ENCODE results near the gene IER5L.
A peak's percentile ranks its signal among the peaks of the same experiment; 100 is the strongest.
"Not testable (repeated sequence)": the region's sequence is repeated elsewhere in the genome, so short reads cannot be mapped to it uniquely, and the experiment has no call there.

Gene IER5L

DNA sequence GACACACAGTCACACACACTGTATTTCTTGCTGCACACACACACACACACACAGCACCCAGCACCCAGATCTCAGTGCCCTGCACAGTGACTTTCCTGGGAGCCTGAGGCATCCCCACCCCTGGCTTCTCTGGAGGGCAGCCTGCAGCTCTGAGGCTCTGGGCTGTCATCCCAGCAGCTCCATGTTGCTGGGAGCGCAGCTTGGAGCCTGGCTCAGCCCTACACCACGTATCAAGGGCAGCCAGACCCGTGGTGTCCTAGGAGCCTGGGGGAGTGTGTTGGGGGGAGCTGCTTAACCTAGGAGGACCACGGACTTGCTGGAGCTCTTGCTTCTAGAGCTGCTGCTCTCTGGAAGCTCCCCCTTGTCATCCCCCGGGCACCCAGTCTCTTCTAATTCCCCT, 5.2 kb downstream of the IER5L start:
- H3K9ac ChIP-seq (ENCODE audit: low read depth, low read length), result no peak overlapping the region
- H3K36me3 ChIP-seq (ENCODE audit: control insufficient read depth, insufficient read depth, low read length), result no peaks in the 10 kb centered on the region
- peaks cover 65% of the 10 kb centered on the region for H3K27me3 ChIP-seq (ENCODE audit: control insufficient read depth, insufficient read depth, low read length)

DNA sequence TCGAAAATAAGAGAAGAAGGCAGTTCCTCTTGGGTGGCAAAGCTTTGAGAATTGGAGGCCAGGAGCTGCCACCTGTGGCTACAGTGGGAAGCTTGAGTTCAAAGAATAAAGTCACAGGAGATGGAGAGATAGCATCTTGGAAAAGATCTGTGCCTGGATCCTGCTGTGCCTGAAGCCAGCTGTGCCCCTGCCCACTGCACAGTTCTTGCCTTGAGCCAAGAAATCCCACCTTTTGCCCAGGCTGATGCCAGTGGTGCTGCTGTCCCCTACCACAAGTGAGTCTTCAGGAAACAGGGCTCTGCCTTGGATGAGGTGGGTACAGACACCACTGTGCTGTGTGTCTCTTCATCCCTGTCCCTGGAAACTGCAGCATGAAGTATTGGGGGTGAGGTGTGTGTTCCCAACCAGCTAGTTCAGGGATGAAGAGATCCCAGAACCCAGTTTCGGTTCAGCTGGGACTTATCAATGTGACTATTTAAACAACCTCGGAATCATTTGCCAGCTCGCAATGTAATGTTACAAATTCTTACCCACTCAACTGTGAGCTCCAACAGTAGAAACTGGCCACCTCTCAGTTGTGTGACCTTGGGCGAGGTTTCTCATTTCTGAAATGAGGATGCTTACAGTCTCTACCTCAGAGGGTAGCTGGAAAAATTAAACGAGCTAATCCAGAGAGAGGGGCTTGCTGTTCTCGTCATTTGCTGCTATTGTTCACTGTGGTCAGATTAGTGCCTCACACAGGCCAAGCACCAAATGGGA, 5.9 kb downstream of the IER5L start:
- Histone ChIP-seq H3K4me1 (ENCODE audit: control insufficient read depth, insufficient read depth, low read length) (peaks cover 16% of the 10 kb centered on the region), H3K4me3 (ENCODE audit: low read depth, low read length) (no peak overlapping the region), H3K27ac (ENCODE audit: low read depth, low read length) (no peak overlapping the region), H3K27me3 (ENCODE audit: control insufficient read depth, insufficient read depth, low read length) (peaks cover 61% of the 10 kb centered on the region), H3K9me3 (ENCODE audit: control insufficient read depth, insufficient read depth, low read length) (no peaks in the 10 kb centered on the region), H3K36me3 (ENCODE audit: control insufficient read depth, insufficient read depth, low read length) (no peaks in the 10 kb centered on the region), H3K9ac (ENCODE audit: low read depth, low read length) (no peak overlapping the region)

More for the DNA sequence above, 5.2 kb downstream of the IER5L start:
- H3K27ac ChIP-seq (ENCODE audit: low read depth, low read length), result no peak overlapping the region
- H3K9me3 ChIP-seq (ENCODE audit: control insufficient read depth, insufficient read depth, low read length), result no peaks in the 10 kb centered on the region
- H3K4me3 ChIP-seq (ENCODE audit: low read depth, low read length), result no peak overlapping the region
- peaks cover 11% of the 10 kb centered on the region for H3K4me1 ChIP-seq (ENCODE audit: control insufficient read depth, insufficient read depth, low read length)

DNA sequence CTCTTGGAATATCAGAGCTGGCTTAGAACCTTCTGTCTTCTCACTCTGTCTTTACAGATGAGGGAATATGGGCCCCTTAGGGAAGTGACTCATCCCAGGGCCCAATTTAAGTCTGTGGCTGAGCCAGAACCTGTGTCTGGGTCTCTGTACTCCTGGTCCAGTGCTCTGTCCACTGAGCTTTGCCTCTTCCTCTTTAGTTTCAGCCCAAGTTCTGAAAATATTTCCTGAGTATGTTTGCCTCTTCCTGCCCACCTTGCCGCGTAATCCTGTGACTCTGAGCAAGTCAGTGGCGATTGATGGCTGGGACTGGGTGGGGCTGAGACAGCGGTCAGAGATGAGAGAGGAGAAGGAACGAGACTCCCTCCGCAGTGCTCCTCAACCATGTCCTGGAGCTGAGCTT, 7.8 kb downstream of the IER5L start:
- Histone ChIP-seq H3K36me3 (ENCODE audit: control insufficient read depth, insufficient read depth, low read length) (no peaks in the 10 kb centered on the region), H3K9me3 (ENCODE audit: control insufficient read depth, insufficient read depth, low read length) (no peaks in the 10 kb centered on the region), H3K27ac (ENCODE audit: low read depth, low read length) (no peak overlapping the region), H3K4me1 (ENCODE audit: control insufficient read depth, insufficient read depth, low read length) (peaks cover 19% of the 10 kb centered on the region), H3K27me3 (ENCODE audit: control insufficient read depth, insufficient read depth, low read length) (peaks cover 42% of the 10 kb centered on the region), H3K4me3 (ENCODE audit: low read depth, low read length) (no peak overlapping the region), H3K9ac (ENCODE audit: low read depth, low read length) (no peak overlapping the region)

DNA sequence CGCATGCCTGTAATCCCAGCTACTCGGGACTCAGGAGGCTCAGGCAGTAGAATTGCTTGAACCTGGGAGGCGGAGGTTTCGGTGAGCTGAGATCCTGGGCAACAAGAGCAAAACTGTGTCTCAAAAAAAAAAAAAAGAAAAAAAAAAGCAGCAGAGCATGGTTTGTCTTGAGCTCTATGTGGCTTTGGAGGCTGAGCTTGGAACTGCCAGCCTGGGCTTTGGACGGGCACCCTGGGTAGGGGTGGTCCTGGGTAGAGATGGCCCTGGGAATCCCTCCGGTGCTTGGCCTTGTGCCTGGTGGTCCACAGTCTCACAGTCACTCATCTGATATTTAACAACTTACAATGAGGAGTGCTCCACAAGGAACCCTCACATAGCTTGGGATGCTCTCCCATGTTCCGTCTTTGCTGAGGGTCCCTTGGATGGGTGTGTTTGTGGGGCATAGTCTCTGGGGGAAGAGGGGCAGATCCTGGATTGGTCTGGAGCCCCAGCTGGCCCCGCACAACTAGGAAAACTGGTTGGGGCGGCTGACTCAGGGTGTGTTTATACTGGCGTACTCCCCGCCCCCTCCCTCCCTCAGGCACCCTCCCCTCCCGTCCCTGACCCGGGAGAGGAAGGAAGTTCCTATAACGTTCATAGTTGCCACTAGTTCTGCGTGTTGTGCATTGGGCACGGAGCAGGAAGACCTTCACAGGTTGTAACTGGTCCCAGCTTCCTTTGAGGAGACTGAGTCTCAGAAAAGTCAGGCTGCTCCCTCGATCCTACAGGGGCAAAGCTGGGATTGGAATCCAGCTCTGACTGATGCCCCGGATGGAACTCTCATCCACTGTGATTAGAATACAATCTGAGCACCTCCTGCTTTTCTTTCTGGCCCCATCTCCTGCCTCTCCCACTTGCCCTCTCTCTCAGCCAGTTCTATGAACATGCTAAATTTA, 11.2 kb downstream of the IER5L start:
- peaks cover 10% of the 10 kb centered on the region for H3K27me3 ChIP-seq (ENCODE audit: control insufficient read depth, insufficient read depth, low read length)
- peak overlapping the region; percentile 8; the same call in 1 of the 2 replicates for H3K4me3 ChIP-seq (ENCODE audit: low read depth, low read length)
- H3K4me1 ChIP-seq (ENCODE audit: control insufficient read depth, insufficient read depth, low read length), result peaks cover 19% of the 10 kb centered on the region
- H3K9me3 ChIP-seq (ENCODE audit: control insufficient read depth, insufficient read depth, low read length), result no peaks in the 10 kb centered on the region
- H3K36me3 ChIP-seq (ENCODE audit: control insufficient read depth, insufficient read depth, low read length), result no peaks in the 10 kb centered on the region
- no peak overlapping the region for H3K9ac ChIP-seq (ENCODE audit: low read depth, low read length)
- H3K27ac ChIP-seq (ENCODE audit: low read depth, low read length), result peak overlapping the region; percentile 34

DNA sequence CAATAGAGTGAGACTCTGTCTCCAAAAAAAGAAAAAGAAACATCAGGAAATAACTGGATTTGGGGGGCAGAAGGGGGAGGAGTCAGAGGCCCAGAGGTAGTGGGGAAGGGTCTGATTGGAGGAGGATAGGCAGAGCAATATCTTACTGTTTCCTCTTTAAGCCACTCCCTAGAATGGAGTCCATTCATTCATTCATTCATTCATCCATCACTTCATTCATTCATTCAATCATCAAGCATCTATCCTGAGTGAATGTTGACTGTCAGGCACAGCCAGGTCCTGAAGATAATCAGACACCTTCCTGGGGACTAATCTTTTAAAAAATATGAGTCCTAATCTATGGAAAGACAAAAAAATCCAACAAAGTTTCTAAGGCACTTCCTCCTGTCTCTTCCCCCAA, 12.9 kb downstream of the IER5L start:
- no peak overlapping the region for H3K9ac ChIP-seq (ENCODE audit: low read depth, low read length)
- no peaks in the 10 kb centered on the region; the same call in 1 of the 2 replicates for H3K27me3 ChIP-seq (ENCODE audit: control insufficient read depth, insufficient read depth, low read length)
- H3K9me3 ChIP-seq (ENCODE audit: control insufficient read depth, insufficient read depth, low read length), result no peaks in the 10 kb centered on the region
- no peak overlapping the region for H3K27ac ChIP-seq (ENCODE audit: low read depth, low read length)
- peaks cover 19% of the 10 kb centered on the region for H3K4me1 ChIP-seq (ENCODE audit: control insufficient read depth, insufficient read depth, low read length)
- H3K4me3 ChIP-seq (ENCODE audit: low read depth, low read length), result no peak overlapping the region
- no peaks in the 10 kb centered on the region for H3K36me3 ChIP-seq (ENCODE audit: control insufficient read depth, insufficient read depth, low read length)

DNA sequence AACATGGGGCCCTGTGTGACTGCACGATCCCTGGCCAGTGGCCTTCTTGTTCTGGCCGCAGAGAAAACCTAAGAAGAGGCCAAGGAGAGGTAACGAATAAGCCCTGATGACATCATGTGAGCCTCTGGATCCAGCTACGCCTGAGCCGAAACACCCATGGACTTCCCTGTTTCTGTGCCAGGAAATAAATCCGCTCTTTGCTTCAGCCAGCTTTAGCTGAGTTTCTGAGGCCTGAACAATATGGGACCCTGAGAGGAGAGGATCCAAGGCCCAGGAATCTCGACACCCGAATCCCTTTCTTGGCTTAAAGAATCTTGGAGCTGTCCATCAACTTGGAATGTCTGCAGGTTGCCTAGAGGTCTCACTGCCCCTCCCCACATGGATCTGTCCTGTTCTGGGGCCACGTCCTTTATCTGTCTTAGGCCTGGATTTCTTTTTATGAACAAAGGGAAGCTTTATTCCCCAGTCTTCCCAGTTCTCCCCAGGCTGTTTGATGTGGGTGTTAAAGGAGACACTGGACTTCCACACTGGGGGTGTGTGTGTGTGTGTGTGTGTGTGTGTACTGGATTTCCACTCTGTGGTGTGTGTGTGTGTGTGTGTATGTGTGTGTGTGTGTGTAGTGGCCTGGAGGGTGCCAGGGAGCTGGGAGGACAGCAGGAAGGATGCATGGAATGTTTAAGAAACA, 13.7 kb downstream of the IER5L start:
- no peak overlapping the region for H3K9ac ChIP-seq (ENCODE audit: low read depth, low read length)
- H3K27ac ChIP-seq (ENCODE audit: low read depth, low read length), result no peak overlapping the region

DNA sequence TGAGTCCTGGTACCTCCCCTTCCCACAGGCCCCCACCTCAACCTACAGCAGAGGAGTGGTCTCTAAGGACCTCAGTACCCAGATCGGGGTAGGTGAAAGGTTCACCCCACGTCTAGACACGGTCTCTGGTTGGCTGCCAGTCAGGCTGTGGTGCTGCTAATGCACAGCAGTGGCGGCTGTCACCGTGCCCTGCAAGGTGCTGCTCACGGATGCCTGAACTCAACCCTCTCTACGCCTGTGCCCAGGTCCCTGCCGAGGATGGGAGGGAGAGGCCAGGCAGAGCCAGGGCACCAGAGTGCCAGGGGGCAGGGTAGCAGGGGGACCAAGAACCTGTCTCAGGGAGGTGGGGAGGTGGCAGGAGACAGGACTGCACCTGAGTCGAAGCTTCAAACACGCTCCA, 14.3 kb downstream of the IER5L start:
- H3K4me1 ChIP-seq (ENCODE audit: control insufficient read depth, insufficient read depth, low read length), result peaks cover 19% of the 10 kb centered on the region
- no peak overlapping the region for H3K9ac ChIP-seq (ENCODE audit: low read depth, low read length)
- no peak overlapping the region for H3K27ac ChIP-seq (ENCODE audit: low read depth, low read length)
- H3K4me3 ChIP-seq (ENCODE audit: low read depth, low read length), result no peak overlapping the region
- H3K27me3 ChIP-seq (ENCODE audit: control insufficient read depth, insufficient read depth, low read length), result no peaks in the 10 kb centered on the region
- no peaks in the 10 kb centered on the region for H3K36me3 ChIP-seq (ENCODE audit: control insufficient read depth, insufficient read depth, low read length)
- no peaks in the 10 kb centered on the region for H3K9me3 ChIP-seq (ENCODE audit: control insufficient read depth, insufficient read depth, low read length)

More for the DNA sequence above, 13.7 kb downstream of the IER5L start:
- H3K27me3 ChIP-seq (ENCODE audit: control insufficient read depth, insufficient read depth, low read length), result no peaks in the 10 kb centered on the region
- H3K4me3 ChIP-seq (ENCODE audit: low read depth, low read length), result no peak overlapping the region
- H3K4me1 ChIP-seq (ENCODE audit: control insufficient read depth, insufficient read depth, low read length), result peaks cover 19% of the 10 kb centered on the region
- no peaks in the 10 kb centered on the region for H3K36me3 ChIP-seq (ENCODE audit: control insufficient read depth, insufficient read depth, low read length)
- no peaks in the 10 kb centered on the region for H3K9me3 ChIP-seq (ENCODE audit: control insufficient read depth, insufficient read depth, low read length)

DNA sequence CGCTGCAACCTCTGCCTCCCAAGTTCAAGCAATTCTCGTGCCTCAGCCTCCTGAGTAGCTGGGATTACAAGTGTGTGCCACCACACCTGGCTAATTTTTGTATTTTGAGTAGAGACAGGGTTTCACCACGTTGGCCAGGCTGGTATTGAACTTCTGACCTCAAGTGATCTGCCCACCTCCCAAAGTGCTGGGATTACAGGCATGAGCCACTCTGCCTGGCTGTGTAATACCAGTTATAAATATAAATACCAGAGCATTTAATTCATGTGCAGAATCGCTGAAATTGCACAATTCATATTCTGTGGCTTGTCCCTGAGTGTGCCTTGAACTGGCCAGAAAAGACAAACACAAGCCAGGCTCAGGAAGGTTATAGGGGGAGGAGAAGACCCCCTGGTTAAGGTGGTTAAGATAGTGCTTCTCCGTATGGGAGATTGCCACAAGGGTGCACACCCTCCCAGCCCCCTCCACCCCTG, 14.8 kb downstream of the IER5L start:
- not testable (repeated sequence) for H3K9me3 ChIP-seq (ENCODE audit: control insufficient read depth, insufficient read depth, low read length); H3K9ac ChIP-seq (ENCODE audit: low read depth, low read length); H3K27ac ChIP-seq (ENCODE audit: low read depth, low read length); H3K27me3 ChIP-seq (ENCODE audit: control insufficient read depth, insufficient read depth, low read length); H3K36me3 ChIP-seq (ENCODE audit: control insufficient read depth, insufficient read depth, low read length); H3K4me3 ChIP-seq (ENCODE audit: low read depth, low read length)
- H3K4me1 ChIP-seq (ENCODE audit: control insufficient read depth, insufficient read depth, low read length), result peaks cover 16% of the 10 kb centered on the region

DNA sequence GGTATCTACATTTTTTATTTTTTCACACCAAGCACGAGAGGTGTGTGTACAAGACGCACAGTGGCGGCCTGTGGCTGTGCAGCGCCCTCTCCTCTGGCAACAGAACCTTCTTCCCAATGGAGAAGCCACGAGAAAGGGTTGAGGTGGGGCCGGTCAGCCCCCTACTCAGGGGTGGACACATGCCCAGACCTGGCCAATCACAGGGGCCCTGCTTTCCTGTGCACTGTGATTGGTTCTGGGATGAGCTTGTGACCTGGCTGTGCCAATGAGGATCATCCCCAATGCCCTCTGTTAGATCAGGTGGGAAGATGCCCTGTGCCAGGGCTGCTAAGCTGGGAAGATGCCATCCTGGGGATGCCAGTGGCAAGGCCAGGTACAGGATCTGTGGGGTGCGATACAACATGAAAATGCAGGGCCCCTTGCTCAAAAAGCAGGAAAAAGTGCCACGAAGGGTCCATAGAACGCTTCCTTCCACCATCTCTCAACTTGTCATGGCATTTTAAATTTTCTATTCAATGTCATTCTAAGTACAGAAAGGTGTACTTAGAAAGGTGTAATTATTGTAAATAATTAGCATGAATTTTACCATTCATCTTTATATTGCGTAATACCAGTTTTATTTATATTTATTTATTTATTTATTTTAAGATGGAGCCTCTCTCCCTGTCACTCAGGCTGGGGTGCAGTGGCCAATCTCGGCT, 15.4 kb downstream of the IER5L start:
- no peak overlapping the region for H3K27ac ChIP-seq (ENCODE audit: low read depth, low read length)
- no peak overlapping the region for H3K9ac ChIP-seq (ENCODE audit: low read depth, low read length)
- no peak overlapping the region for H3K4me3 ChIP-seq (ENCODE audit: low read depth, low read length)
- H3K4me1 ChIP-seq (ENCODE audit: control insufficient read depth, insufficient read depth, low read length), result peaks cover 11% of the 10 kb centered on the region
- H3K27me3 ChIP-seq (ENCODE audit: control insufficient read depth, insufficient read depth, low read length), result no peaks in the 10 kb centered on the region
- H3K9me3 ChIP-seq (ENCODE audit: control insufficient read depth, insufficient read depth, low read length), result no peaks in the 10 kb centered on the region
- H3K36me3 ChIP-seq (ENCODE audit: control insufficient read depth, insufficient read depth, low read length), result no peaks in the 10 kb centered on the region

DNA sequence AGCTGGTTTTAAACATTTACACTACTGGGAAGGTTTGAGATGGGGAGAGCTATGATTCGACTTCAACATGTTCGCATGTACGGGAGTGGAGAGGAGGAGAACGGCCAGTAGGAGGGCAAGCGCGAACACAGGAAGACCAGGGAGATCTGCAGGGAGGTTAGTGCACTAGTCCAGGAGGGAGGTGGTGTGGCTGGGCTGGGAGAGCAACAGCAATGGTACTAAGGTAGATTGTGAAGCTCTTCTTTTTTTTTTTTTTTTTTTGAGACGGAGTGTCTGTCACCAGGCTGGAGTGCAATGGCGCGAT, 16.6 kb downstream of the IER5L start:
- H3K9me3 ChIP-seq (ENCODE audit: control insufficient read depth, insufficient read depth, low read length), result no peaks in the 10 kb centered on the region
- no peaks in the 10 kb centered on the region for H3K36me3 ChIP-seq (ENCODE audit: control insufficient read depth, insufficient read depth, low read length)
- H3K9ac ChIP-seq (ENCODE audit: low read depth, low read length), result no peak overlapping the region
- no peaks in the 10 kb centered on the region for H3K27me3 ChIP-seq (ENCODE audit: control insufficient read depth, insufficient read depth, low read length)
- H3K4me3 ChIP-seq (ENCODE audit: low read depth, low read length), result no peak overlapping the region
- H3K4me1 ChIP-seq (ENCODE audit: control insufficient read depth, insufficient read depth, low read length), result 0 out of 2 replicates have a peak, but pooled peaks cover 1% of the 10 kb centered on the region
- H3K27ac ChIP-seq (ENCODE audit: low read depth, low read length), result no peak overlapping the region

Data from HUES48 (cell line).